Hematopoietic multipotent progenitor cell treated with erythropoietin and hydrocortisone succinate and interleukin-3 and kit ligand, for 6 days (in vitro differentiated cells): ENCODE measurements around the gene SCART1.
"Not testable (repeated sequence)": the region's sequence is repeated elsewhere in the genome, so short reads cannot be mapped to it uniquely, and the experiment has no call there.

Source experiments
- DNase-seq: peaks from one replicate; pipeline ENCODE4 v3.0.0-alpha.2; 2015

SCART1 gene

GRCh38 chr10:133474665-133475424, 21.1 kb downstream of the SCART1 start:
- DNase-seq, result no peak

GRCh38 chr10:133475425-133475734, 21.6 kb downstream of the SCART1 start:
- peak; percentile 14 for DNase-seq

GRCh38 chr10:133475821-133476640, 22.3 kb downstream of the SCART1 start:
- no peak for DNase-seq

GRCh38 chr10:133476641-133476990, 22.9 kb downstream of the SCART1 start:
- no peak for DNase-seq

- no peak for DNase-seq
Measured at GRCh38 chr10:133481086-133481643, 27.4 kb downstream of the SCART1 start.

- DNase-seq, result no peak
Measured at GRCh38 chr10:133481657-133482056, 27.9 kb downstream of the SCART1 start.

GRCh38 chr10:133484818-133485217, 31.1 kb downstream of the SCART1 start:
- DNase-seq, result no peak

- DNase-seq, result no peak
Measured at GRCh38 chr10:133487085-133487484, 33.3 kb downstream of the SCART1 start.

- no peak for DNase-seq
Measured at GRCh38 chr10:133488354-133488753, 34.6 kb downstream of the SCART1 start.

GRCh38 chr10:133489816-133490588, 36.3 kb downstream of the SCART1 start:
- DNase-seq, result no peak

GRCh38 chr10:133493562-133493961, 39.8 kb downstream of the SCART1 start:
- not testable (repeated sequence) for DNase-seq

GRCh38 chr10:133497363-133497762, 43.6 kb downstream of the SCART1 start:
- DNase-seq, result peak; percentile 9

GRCh38 chr10:133499176-133499575, 45.4 kb downstream of the SCART1 start:
- DNase-seq, result not testable (repeated sequence)

GRCh38 chr10:133500897-133501296, 47.2 kb downstream of the SCART1 start:
- not testable (repeated sequence) for DNase-seq

- peak; percentile 18 for DNase-seq
Measured at GRCh38 chr10:133509700-133510099, 56.0 kb downstream of the SCART1 start.

- DNase-seq, result no peak
Measured at GRCh38 chr10:133511408-133511807, 57.7 kb downstream of the SCART1 start.

GRCh38 chr10:133511907-133512528, 58.3 kb downstream of the SCART1 start:
- no peak for DNase-seq

GRCh38 chr10:133515471-133515870, 61.7 kb downstream of the SCART1 start:
- no peak for DNase-seq

- no peak for DNase-seq
Measured at GRCh38 chr10:133516057-133516456, 62.3 kb downstream of the SCART1 start.

GRCh38 chr10:133518517-133518916, 64.8 kb downstream of the SCART1 start:
- DNase-seq, result not testable (repeated sequence)
